ENCODE data around the gene SEC11A. TPM values are rescaled to one million over a fixed set of nuclear protein-coding genes. Genes with fewer than 3 reads are reported as not detected.
A peak's percentile ranks its signal among the peaks of the same experiment; 100 is the strongest.

The SEC11A gene
- total RNA-seq, 2 donors from 2014 or later, result 79.7 to 81.2 TPM

GRCh38 chr15:84658788-84659411 lies 57.0 kb downstream of the SEC11A start:
- peaks cover 0 to 26% of the 10 kb centered on the region in 2 donors for H3K4me1 ChIP-seq
- H3K36me3 ChIP-seq, result no peaks in the 10 kb centered on the region
- peak overlapping the region; percentile 83 to 94 for H3K27ac ChIP-seq
- no peak for DNase-seq (ENCODE audit: low spot score)
- peak overlapping the region; percentile 45 to 73 for H3K4me3 ChIP-seq
- no peaks in the 10 kb centered on the region for H3K27me3 ChIP-seq
- H3K9me3 ChIP-seq, result no peaks in the 10 kb centered on the region
- no peak for TF ChIP-seq CTCF (IDR thresholded peaks at IDR 0.05)

- peak; percentile 66 to 85 for TF ChIP-seq CTCF (IDR thresholded peaks at IDR 0.05)
- peak within 1 kb of the TSS; percentile 83 to 94 for H3K27ac ChIP-seq
- H3K4me1 ChIP-seq, result peaks cover 0 to 32% of the 10 kb centered on the region in 2 donors
- H3K36me3 ChIP-seq, result no peaks in the 10 kb centered on the region
- no peaks in the 10 kb centered on the region for H3K27me3 ChIP-seq
- DNase-seq (ENCODE audit: low spot score), result peak; percentile 77
- H3K9me3 ChIP-seq, result no peaks in the 10 kb centered on the region
- peak within 1 kb of the TSS; percentile 45 to 73 for H3K4me3 ChIP-seq
These were observed 57.7 kb downstream of the SEC11A start, which contains the start of gene NMB for GRCh38 chr15:84658080-84658787. NMB (minus strand) TSS chr15:84658199; CDS start chr15:84658152, 47 bp downstream.

GRCh38 chr15:84657748-84658079 lies 58.2 kb downstream of the SEC11A start:
- no peaks in the 10 kb centered on the region for H3K27me3 ChIP-seq
- peak overlapping the region; percentile 45 to 73 for H3K4me3 ChIP-seq
- no peak for DNase-seq (ENCODE audit: low spot score)
- no peak for TF ChIP-seq CTCF (IDR thresholded peaks at IDR 0.05)
- no peaks in the 10 kb centered on the region for H3K36me3 ChIP-seq
- H3K27ac ChIP-seq, result peak overlapping the region; percentile 83 to 94
- no peaks in the 10 kb centered on the region for H3K9me3 ChIP-seq
- peaks cover 0 to 37% of the 10 kb centered on the region in 2 donors for H3K4me1 ChIP-seq

- Histone ChIP-seq H3K9me3 (no peaks in the 10 kb centered on the region), H3K4me1 (peaks cover 0 to 44% of the 10 kb centered on the region in 2 donors), H3K4me3 (no peak overlapping the region), H3K27me3 (no peaks in the 10 kb centered on the region), H3K27ac (no peak overlapping the region), H3K36me3 (no peaks in the 10 kb centered on the region)
- no peak for TF ChIP-seq CTCF (IDR thresholded peaks at IDR 0.05)
- DNase-seq (ENCODE audit: low spot score), result no peak
These were observed 59.0 kb downstream of the SEC11A start for GRCh38 chr15:84656972-84657371.

GRCh38 chr15:84654689-84655453 lies 61.1 kb downstream of the SEC11A start:
- TF ChIP-seq CTCF (IDR thresholded peaks at IDR 0.05), result peak in 1 of 2 donors; percentile 70
- Histone ChIP-seq H3K4me1 (peaks cover 0 to 53% of the 10 kb centered on the region in 2 donors), H3K9me3 (no peaks in the 10 kb centered on the region), H3K4me3 (peak overlapping the region; percentile 87 to 90), H3K27ac (peak overlapping the region; percentile 88 to 89), H3K27me3 (no peaks in the 10 kb centered on the region), H3K36me3 (peaks cover 10% of the 10 kb centered on the region)
- DNase-seq (ENCODE audit: low spot score), result peak; percentile 86
